H9 (cell line): ENCODE results near the gene LMTK2. TPM values are rescaled to one million over a fixed set of nuclear protein-coding genes. Genes with fewer than 3 reads are reported as not detected.

Source experiments
- DNase-seq: peaks from one replicate; pipeline ENCODE4 v3.0.0-alpha.2; 2017
- H2AFZ ChIP-seq: one replicate; pipeline ENCODE4 v1.6.1; 2013; ENCODE audit warnings: mild to moderate bottlenecking, low read length, control low read depth, moderate library complexity
- H2AK5ac ChIP-seq: 2 replicates; pipeline ENCODE4 v1.6.1; 2013; ENCODE audit warnings: low read length, control low read depth, mixed read lengths; ENCODE audit not compliant: insufficient read length
- H2BK120ac ChIP-seq: one replicate; pipeline ENCODE4 v1.6.1; 2013; ENCODE audit warnings: low read depth, mild to moderate bottlenecking, low read length, control low read depth, inconsistent platforms; ENCODE audit not compliant: poor library complexity, severe bottlenecking
- H2BK12ac ChIP-seq: 2 replicates; pipeline ENCODE4 v1.6.1; 2013; ENCODE audit warnings: low read length, control low read depth, mixed read lengths, low read depth; ENCODE audit not compliant: insufficient read length
- H2BK15ac ChIP-seq: 2 replicates; pipeline ENCODE4 v1.6.1; 2013; ENCODE audit warnings: low read depth, low read length, control low read depth
- H2BK20ac ChIP-seq: one replicate; pipeline ENCODE4 v1.6.1; 2013; ENCODE audit warnings: low read depth, mild to moderate bottlenecking, low read length, control low read depth, inconsistent platforms; ENCODE audit not compliant: poor library complexity, severe bottlenecking
- H2BK5ac ChIP-seq: 2 replicates; pipeline ENCODE4 v1.6.1; 2013; ENCODE audit warnings: low read length, control low read depth, mixed read lengths; ENCODE audit not compliant: insufficient read length
- H3K14ac ChIP-seq: 2 replicates; pipeline ENCODE4 v1.6.1; 2013; ENCODE audit warnings: low read length, control low read depth; ENCODE audit not compliant: insufficient read depth
- H3K18ac ChIP-seq: 2 replicates; pipeline ENCODE4 v1.6.1; 2013; ENCODE audit warnings: low read depth, mild to moderate bottlenecking, mixed read lengths, low read length, control low read depth; ENCODE audit not compliant: insufficient read length
- H3K23ac ChIP-seq: 2 replicates; pipeline ENCODE4 v1.6.1; 2013; ENCODE audit warnings: low read length, control low read depth, mixed read lengths, low read depth; ENCODE audit not compliant: insufficient read length
- H3K23me2 ChIP-seq: 2 replicates; pipeline ENCODE4 v1.6.1; 2013; ENCODE audit warnings: low read depth, mild to moderate bottlenecking, mixed read lengths, low read length, control low read depth; ENCODE audit not compliant: insufficient read length, poor library complexity, severe bottlenecking
- H3K27ac ChIP-seq: 2 replicates; pipeline ENCODE4 v1.5.1; 2013; ENCODE audit warnings: low read length, control low read depth, mixed read lengths, low read depth; ENCODE audit not compliant: insufficient read length
- H3K27me3 ChIP-seq: 2 replicates; pipeline ENCODE4 v1.6.1; 2013; ENCODE audit warnings: low read length, control low read depth, inconsistent platforms; ENCODE audit not compliant: insufficient read depth
- H3K4ac ChIP-seq: 2 replicates; pipeline ENCODE4 v1.6.1; 2013; ENCODE audit warnings: low read depth, mild to moderate bottlenecking, control low read depth, inconsistent platforms, low read length, moderate library complexity
- H3K4me1 ChIP-seq: 2 replicates; pipeline ENCODE4 v1.6.1; 2013; ENCODE audit warnings: low read length, control low read depth, inconsistent platforms; ENCODE audit not compliant: insufficient read depth
- H3K4me2 ChIP-seq: 2 replicates; pipeline ENCODE4 v1.6.1; 2013; ENCODE audit warnings: low read length, control low read depth, mixed read lengths; ENCODE audit not compliant: insufficient read length, insufficient read depth
- H3K56ac ChIP-seq: 2 replicates; pipeline ENCODE4 v1.6.1; 2013; ENCODE audit warnings: low read depth, mild to moderate bottlenecking, mixed read lengths, low read length, control low read depth; ENCODE audit not compliant: insufficient read length
- H3K79me1 ChIP-seq: 2 replicates; pipeline ENCODE4 v1.6.1; 2013; ENCODE audit warnings: low read depth, mild to moderate bottlenecking, moderate library complexity, low read length, control low read depth, inconsistent platforms; ENCODE audit not compliant: insufficient read depth, poor library complexity, severe bottlenecking
- H3K79me2 ChIP-seq: 2 replicates; pipeline ENCODE4 v1.6.1; 2013; ENCODE audit warnings: low read length, control low read depth, inconsistent platforms; ENCODE audit not compliant: insufficient read depth
- H3K9ac ChIP-seq: 2 replicates; pipeline ENCODE4 v1.6.1; 2013; ENCODE audit warnings: low read length, control low read depth, mixed read lengths; ENCODE audit not compliant: insufficient read length; ENCODE audit errors: extremely low read depth
- H3K9me3 ChIP-seq: one replicate; pipeline ENCODE4 v1.6.1; 2013; ENCODE audit warnings: low read depth, low read length, inconsistent platforms; ENCODE audit not compliant: control insufficient read depth
- H3T11ph ChIP-seq: one replicate; pipeline ENCODE4 v1.6.1; 2013; ENCODE audit warnings: mild to moderate bottlenecking, low read length, control low read depth, inconsistent platforms
- H4K20me1 ChIP-seq: one replicate; pipeline ENCODE4 v1.6.1; 2013; ENCODE audit not compliant: control insufficient read depth, insufficient read length, insufficient read depth
- H4K5ac ChIP-seq: 2 replicates; pipeline ENCODE4 v1.6.1; 2013; ENCODE audit warnings: low read depth, mild to moderate bottlenecking, mixed read lengths, low read length, control low read depth; ENCODE audit not compliant: insufficient read length
- H4K8ac ChIP-seq: replicated peaks from 2 replicates; pipeline ENCODE4 v1.6.1; 2013; ENCODE audit warnings: low read length, control low read depth, mixed read lengths, low read depth; ENCODE audit not compliant: insufficient read length
- H4K91ac ChIP-seq: 2 replicates; pipeline ENCODE4 v1.6.1; 2013; ENCODE audit warnings: low read depth, mild to moderate bottlenecking, moderate library complexity, mixed read lengths, low read length, control low read depth; ENCODE audit not compliant: insufficient read length
- H3K27ac Mint-ChIP-seq, 3 experiments: 2 replicates in 2 of 3; 3 replicates in 1 of 3; pipeline ENCODE4 v1.8.0; 2020 to 2021; ENCODE audit warnings: mixed read lengths in 3 of 3, mild to moderate bottlenecking in 1 of 3, moderate library complexity in 1 of 3
- H3K27me3 Mint-ChIP-seq: 2 replicates; pipeline ENCODE4 v1.8.0; 2021; ENCODE audit warnings: low read depth, mild to moderate bottlenecking, moderate library complexity, mixed read lengths
- H3K36me3 Mint-ChIP-seq, 3 experiments: 2 replicates in 2 of 3; 3 replicates in 1 of 3; pipeline ENCODE4 v1.8.0; 2020 to 2021; ENCODE audit warnings: low read depth in 3 of 3, mixed read lengths in 3 of 3; ENCODE audit not compliant: insufficient read depth in 1 of 3
- H3K4me1 Mint-ChIP-seq, 2 experiments: 2 replicates each; pipeline ENCODE4 v1.8.0; 2020; ENCODE audit warnings: mixed read lengths in 2 of 2
- H3K4me3 Mint-ChIP-seq, 2 experiments: 2 replicates in 1 of 2; 3 replicates in 1 of 2; pipeline ENCODE4 v1.8.0; 2020 to 2021; ENCODE audit warnings: mild to moderate bottlenecking in 2 of 2, mixed read lengths in 2 of 2, moderate library complexity in 1 of 2
- H3K9me3 Mint-ChIP-seq, 2 experiments: 2 replicates in 1 of 2; 3 replicates in 1 of 2; pipeline ENCODE4 v1.8.0; 2020; ENCODE audit warnings: mild to moderate bottlenecking in 2 of 2, mixed read lengths in 2 of 2, moderate library complexity in 1 of 2
- WGBS: extraction: QIAGEN DNeasy Blood & Tissue Kit; methylation state at CpG from one replicate; pipeline ENCODE4 v1.1.7; 2013; ENCODE audit warnings: missing lambda C conversion rate, low lambda C conversion rate, mixed read lengths; ENCODE audit not compliant: insufficient read length; ENCODE audit errors: extremely low coverage; 5-methylcytosine and 5-hydroxymethylcytosine counted together
- total RNA-seq: library from RNA; stranded (reverse); gene quantifications from 2 replicates; pipeline ENCODE4 v1.2.1, GENCODE V29; 2021
- TF ChIP-seq, protein P1 (sequence below): fragments of 200-600 bp; sonication (generic); conservative IDR thresholded peaks from 3 replicates; pipeline ENCODE4 v1.8.0; 2021; ENCODE audit warnings: antibody characterized with exemption, mild to moderate bottlenecking

Gene LMTK2
- total RNA-seq, 1 experiment from 2014 or later: 24.9 TPM

DNA sequence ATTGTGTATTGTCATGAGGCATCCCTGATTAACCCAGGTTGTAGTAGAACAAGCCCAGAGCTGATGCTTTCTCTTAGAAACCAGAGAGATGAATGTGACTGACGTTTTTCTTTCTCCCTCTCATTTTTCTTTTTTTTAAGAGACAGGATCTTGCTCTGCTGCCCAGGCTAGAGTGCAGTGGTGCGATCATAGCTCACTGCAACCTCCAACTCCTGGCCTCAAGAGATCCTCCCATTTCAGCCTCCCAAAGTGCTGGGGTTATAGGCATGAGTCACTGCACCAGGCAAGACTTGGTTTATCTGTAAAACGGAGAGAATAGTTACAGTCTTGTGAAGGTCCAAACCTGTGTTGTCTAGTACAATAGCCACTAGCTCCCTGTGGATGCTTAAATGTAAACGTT lies 5.4 kb downstream of the LMTK2 start:
- Histone ChIP-seq H3K23me2 (peaks cover 3% of the 10 kb centered on the region), H3K14ac (no peak overlapping the region), H2BK20ac (no peak overlapping the region), H3K4me2 (no peak overlapping the region), H3K79me2 (peaks cover 34% of the 10 kb centered on the region; the same call in 1 of the 2 replicates), H4K91ac (no peak overlapping the region), H2BK12ac (no peak overlapping the region), H3K79me1 (peaks cover 13% of the 10 kb centered on the region), H2AK5ac (no peak overlapping the region), H3K27me3 (no peaks in the 10 kb centered on the region), H3K4ac (no peak overlapping the region), H3K18ac (no peak overlapping the region), H2BK120ac (no peak overlapping the region), H4K5ac (no peak overlapping the region), H3K9me3 (no peaks in the 10 kb centered on the region), H2BK15ac (no peak overlapping the region), H4K20me1 (no peaks in the 10 kb centered on the region), H4K8ac (no peak overlapping the region), H3K56ac (no peak overlapping the region), H2BK5ac (no peak overlapping the region), H3K27ac (no peak overlapping the region), H3K4me1 (no peaks in the 10 kb centered on the region), H3K9ac (no peak overlapping the region), H3K23ac (no peak overlapping the region), H2AFZ (no peak overlapping the region), H3T11ph (no peak overlapping the region)
- Mint-ChIP-seq H3K27ac (0 out of 7 replicates have a peak overlapping the region, but pooled peaks of 1 of the 3 experiments have one; percentile 12), H3K4me3 (no peak overlapping the region), H3K9me3 (no peaks in the 10 kb centered on the region), H3K4me1 (peaks cover 31 to 47% of the 10 kb centered on the region in 2 experiments), H3K36me3 (peaks cover 0 to 4% (median 0%) of the 10 kb centered on the region in 3 experiments; a peak in 3 of 7 replicates), H3K27me3 (no peaks in the 10 kb centered on the region)
- no CpG with 5 or more reads among the region's 4 CpGs for WGBS
- no peak for DNase-seq
- TF ChIP-seq, protein P1, sequence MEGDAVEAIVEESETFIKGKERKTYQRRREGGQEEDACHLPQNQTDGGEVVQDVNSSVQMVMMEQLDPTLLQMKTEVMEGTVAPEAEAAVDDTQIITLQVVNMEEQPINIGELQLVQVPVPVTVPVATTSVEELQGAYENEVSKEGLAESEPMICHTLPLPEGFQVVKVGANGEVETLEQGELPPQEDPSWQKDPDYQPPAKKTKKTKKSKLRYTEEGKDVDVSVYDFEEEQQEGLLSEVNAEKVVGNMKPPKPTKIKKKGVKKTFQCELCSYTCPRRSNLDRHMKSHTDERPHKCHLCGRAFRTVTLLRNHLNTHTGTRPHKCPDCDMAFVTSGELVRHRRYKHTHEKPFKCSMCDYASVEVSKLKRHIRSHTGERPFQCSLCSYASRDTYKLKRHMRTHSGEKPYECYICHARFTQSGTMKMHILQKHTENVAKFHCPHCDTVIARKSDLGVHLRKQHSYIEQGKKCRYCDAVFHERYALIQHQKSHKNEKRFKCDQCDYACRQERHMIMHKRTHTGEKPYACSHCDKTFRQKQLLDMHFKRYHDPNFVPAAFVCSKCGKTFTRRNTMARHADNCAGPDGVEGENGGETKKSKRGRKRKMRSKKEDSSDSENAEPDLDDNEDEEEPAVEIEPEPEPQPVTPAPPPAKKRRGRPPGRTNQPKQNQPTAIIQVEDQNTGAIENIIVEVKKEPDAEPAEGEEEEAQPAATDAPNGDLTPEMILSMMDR: no peak
